GM19240 (cell line): ENCODE data around the gene PISD.

ENCODE experiments used
- DNase-seq: peaks from one replicate; pipeline ENCODE4 v3.0.0; 2011; ENCODE audit warnings: low spot score; ENCODE audit not compliant: insufficient read length

Gene PISD

DNA sequence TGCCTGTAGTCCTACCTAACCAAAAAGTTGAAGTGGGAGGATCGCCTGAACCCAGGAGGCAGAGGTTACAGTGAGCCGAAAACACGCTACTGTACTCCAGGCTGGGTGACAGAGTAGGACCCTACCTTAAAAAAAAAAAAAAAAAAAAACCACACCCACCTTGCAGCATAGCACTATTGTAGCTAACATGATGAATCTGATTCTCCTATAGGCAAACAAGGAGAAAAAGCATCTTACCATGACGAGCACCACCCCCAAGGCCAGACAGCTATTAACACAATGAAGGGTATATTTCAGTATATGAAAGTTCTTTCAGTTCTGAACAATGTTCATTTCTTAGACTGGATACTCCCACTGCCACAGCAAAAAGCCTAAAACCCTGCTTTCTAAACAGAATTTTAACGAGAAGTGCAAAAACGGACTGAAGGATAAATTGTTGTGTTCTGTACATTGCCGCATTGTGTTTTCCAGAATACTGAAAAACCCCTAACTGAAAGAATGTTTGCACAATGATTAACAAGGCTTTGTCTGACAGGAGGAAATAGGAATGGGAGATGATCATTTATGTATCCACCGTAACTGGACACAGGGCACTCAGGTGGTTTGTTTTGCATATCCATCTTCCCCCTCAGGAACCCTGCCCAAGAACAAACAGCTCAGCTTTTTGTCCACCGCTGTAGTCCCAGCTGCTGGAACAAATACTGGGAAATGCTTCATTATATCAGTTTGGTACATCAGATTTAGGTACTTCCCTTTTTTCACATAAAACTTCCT, 8.9 kb downstream of the PISD start:
- no peak for DNase-seq

DNA sequence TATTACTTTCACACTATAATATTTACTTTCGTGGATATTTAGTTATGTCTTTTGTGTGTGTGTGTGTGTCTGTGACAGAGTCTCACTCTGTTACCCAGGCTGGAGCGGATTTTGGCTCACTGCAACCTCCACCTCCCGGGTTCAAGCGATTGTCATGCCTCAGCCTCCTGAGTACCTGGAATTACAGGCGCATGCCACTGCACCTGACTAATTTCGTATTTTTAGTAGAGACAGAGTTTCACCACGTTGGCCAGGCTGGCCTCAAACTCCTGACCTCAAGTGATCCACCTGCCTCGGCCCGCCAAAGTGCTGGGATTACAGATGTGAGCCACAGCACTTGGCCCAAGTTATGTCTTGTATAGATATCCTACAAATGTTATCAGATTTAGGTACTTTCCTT, 9.9 kb downstream of the PISD start:
- DNase-seq = no peak

DNA sequence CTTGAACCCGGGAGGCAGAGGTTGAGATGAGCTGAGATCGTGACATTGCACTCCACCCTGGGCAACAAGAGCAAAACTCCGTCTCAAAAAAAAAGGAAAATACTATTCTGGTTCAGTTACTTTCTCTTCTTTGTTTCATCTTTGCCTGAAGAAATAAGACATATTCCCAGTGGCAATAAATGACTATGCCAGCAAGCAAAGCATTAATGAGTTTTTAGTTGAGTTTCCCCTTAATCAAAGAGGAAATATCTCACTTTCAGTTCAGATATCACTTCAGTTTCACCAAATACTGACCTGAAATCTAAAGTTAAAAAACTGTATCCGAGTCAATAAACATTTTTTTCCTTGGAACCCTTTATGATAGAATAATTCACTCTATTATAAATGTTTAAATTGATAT, 10.4 kb downstream of the PISD start:
- DNase-seq = no peak

DNA sequence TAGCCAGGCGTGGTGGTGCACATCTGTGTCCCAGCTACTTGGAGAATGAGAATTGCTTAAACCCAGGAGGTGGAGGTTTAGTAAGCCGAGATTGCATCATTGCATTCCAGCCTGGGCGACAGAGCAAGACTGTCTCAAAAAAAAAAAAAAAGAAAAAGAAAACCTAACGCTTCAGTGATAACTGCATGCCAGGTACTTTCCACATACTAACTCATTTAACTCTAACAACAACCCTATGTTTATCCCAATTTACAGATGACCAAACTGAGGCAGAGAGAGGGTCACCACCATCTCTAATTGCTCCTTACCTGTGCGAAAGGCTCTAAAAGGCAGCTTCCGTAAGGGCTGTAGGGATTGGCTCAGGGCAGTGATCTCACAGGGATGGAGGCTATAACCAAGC, 11.6 kb downstream of the PISD start:
- no peak for DNase-seq

DNA sequence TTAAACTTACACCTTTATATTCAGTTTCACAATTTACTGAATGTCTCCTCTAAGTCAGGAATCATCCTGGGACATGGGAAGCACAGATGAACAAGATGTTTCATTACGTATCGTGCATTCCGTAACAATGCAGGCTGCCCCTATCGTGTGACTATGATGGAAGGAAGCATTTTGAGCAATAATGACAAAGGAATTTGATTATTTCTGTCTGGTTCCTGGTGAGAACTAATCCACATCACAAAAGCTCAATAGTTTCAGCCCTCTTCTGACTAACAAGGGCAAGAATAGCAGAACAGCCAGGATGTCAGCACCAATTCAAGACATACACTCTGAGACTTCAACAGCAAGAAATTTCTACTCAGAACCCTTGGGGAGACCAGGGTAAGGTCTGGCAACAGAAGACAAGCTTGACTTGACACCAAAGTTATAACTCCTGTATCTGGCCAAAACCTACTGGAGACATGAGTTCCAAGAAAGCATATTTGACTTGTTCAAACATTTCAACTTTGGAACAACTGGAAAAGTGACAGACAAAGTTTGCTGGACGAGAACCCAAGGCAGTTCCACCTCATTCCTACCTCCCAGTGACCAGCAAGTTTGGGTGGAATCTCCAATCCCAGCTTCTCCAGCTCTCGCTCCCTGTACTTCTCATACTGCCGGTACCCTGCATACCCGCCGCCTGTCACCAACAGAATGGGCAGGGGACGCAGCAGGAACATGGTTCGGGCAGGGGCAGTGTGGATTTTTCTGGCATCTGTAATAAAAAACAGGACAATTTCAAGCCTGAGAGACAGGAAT, 14.3 kb downstream of the PISD start:
- no peak for DNase-seq

DNA sequence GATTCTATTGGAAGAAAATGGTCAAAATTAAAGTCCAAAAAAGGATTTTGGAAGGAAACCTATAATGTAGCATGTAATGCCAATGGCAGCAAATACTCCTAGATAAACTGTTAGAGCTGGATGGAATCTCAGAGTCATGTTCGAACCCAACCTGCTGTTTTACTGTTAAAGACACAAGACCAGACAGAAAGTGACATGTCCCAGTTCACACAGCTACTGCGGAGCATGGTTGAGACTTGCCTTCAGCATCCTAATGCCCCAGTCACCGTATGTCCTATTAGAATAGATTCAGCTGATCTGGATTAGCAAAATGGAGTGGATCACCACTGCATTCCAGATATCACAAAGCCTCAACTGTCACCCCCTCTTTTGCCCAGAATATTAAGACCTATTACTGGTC, 14.9 kb downstream of the PISD start:
- DNase-seq = no peak

DNA sequence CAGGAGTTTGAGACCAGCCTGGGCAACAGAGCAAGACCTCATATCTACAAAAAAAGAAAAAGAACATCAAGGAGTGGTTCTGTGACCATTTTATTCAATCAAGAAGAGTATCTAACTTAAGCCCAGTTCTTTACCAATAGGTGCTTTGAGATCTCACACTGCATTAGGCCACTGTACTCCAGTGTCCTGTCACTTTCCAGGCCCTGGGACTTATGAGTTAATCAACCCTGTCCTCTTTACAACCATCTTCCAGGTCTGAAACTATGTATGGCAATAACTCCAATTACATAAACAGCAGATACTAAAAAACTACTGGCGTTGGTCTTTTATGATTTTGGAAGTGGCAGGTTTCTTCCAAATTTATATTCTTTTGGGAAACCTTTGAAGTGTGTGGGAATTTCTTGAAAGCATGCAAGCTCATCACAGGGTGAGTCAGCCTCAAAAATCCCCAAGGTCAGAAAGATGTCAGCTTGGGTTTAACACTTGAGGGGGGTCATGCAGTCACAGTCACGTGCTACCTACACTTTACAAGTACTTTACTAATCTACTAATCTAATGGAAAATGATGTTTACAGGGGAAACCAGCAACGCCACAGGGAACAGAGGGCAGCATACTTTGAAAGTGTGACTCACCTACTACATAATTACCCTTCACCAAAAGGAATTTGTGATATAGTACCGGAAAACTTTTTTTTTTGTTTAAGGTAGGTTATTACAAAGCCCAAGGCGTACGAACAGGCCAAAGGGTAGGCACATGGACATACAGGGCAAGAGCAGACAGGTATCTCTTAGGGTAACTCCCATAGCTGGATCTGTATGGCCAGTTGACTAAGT, 15.6 kb downstream of the PISD start:
- DNase-seq = no peak

DNA sequence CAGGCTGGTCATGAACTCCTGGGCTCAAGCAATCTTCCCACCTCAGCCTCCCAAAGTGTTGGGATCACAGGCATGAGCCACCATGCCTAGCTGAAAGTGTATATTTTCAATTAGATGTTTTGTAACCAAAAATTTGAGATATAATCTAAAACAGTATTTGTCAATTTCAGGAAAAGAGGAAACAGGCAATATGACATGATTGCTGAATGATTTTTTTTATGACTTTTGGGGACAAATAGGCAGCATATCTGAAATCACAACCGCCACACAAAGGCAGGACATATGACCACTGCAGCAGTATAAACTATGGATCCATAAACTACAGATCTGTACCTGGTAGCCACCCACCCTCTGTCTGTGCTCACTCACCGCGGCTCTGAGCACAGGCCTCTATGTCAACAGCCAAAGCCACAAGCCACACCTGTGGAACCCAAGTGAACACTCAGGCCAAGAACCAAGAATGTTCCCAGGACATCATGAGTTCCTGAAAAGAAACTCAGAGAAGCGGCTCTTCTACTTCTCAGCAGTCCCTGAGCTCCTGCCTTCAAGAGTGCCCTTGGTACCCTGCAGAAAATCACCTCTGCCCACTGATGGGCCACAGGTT, 22.5 kb downstream of the PISD start:
- no peak for DNase-seq

DNA sequence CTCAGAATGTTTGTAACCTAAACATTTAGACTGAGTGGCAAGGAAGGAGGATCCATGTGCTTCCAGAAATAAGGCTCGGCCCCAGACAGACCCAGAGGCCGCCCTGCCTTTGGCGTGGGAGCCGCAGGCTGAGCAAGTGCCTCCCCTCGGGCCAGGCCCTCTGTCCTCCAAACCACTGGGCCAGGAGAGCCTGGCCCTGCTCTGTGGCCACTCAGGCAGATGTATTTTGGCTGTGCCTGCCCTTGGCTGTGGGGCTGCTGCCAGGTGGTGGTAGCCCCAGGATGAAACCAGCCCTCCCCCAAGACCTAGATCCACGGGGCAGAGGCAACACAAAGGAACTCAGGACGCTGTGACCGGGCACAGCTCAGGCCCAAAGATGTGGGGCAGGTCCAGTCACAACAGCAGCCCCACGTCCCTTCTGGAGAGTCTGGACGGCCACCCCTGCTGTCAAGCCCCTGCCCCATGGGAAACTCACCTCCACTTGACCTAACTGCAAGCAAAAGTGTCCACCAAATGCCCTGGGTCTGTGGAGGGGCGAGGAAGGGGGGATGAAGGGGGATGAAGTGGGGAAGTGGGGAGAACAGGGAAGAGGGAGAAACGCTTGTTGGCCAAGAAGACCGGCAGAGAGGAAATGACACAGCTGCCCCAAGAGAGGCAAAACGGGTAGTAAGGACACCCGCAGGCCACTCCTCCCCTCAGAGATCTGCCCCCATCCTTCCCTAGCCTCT, 24.0 kb downstream of the PISD start:
- DNase-seq = no peak

DNA sequence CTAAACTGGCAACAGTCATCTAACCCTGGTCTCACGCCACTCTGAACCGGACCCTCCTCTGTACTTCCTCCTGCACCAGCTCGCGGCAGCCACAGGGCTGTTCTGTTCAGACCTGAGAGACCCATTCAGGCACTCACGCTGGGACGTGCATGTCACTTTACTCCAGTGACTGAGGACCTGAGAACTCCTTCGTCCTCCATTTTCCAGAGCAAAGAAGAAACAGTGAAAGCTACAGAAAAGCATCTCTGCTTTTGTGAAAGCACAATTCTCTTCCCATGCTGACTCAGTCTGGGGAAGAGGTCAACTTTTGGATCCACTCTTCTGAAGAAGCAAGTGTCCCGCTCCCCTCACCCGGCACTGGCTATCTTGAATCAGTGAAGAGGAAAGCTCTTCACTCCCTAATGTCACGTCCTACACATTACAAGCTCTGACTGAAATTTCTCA, 24.5 kb downstream of the PISD start:
- DNase-seq = no peak

DNA sequence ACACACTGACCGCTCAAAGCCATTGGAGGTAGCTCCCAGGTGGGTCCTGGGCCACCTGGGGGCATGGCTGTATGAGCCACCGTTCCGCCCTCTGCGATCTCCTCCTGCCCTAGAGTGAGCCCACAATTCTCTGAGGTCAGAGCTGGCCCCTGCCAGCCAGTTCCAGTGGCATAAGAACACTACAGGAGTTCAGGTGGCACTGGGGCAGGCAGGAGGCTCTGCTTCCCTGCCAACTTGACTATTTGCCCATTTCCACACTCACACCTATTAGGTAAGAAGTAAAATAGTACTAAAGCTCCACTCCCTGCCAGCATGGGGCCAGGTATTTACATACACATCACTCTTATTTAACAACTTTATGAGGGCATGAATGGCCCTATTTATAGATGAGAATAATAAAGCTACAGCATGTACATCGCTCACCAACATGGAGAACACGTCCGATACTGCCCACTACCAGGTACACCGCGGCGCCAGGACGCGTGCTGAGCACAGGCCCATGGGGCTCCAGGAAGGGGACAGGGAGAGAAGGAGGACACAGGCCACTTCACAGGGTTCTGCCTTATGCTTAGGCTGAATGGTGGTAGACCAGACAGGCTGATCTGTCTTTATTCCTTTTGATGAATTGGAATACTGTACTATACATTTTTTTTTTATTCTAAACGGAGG, 26.2 kb downstream of the PISD start:
- no peak for DNase-seq

DNA sequence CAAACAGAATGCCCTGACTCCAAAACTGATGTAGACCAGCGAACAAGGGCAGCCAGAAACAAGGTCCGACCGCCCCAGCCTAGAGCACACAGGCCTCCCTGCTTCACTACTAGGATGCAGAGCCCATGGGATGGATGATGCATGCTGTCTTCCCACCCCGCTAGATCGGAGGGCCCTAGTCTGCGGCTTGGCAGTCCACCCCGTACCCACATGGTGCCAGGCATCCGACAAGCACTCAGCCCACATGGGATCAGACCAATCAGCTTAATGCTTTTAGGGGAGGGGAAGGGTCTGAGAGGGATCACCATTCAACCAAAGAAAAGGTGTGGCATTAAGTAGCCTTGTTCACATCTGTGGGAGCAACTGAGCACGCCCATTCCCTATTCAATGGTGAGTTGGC, 30.6 kb downstream of the PISD start:
- DNase-seq = no peak

DNA sequence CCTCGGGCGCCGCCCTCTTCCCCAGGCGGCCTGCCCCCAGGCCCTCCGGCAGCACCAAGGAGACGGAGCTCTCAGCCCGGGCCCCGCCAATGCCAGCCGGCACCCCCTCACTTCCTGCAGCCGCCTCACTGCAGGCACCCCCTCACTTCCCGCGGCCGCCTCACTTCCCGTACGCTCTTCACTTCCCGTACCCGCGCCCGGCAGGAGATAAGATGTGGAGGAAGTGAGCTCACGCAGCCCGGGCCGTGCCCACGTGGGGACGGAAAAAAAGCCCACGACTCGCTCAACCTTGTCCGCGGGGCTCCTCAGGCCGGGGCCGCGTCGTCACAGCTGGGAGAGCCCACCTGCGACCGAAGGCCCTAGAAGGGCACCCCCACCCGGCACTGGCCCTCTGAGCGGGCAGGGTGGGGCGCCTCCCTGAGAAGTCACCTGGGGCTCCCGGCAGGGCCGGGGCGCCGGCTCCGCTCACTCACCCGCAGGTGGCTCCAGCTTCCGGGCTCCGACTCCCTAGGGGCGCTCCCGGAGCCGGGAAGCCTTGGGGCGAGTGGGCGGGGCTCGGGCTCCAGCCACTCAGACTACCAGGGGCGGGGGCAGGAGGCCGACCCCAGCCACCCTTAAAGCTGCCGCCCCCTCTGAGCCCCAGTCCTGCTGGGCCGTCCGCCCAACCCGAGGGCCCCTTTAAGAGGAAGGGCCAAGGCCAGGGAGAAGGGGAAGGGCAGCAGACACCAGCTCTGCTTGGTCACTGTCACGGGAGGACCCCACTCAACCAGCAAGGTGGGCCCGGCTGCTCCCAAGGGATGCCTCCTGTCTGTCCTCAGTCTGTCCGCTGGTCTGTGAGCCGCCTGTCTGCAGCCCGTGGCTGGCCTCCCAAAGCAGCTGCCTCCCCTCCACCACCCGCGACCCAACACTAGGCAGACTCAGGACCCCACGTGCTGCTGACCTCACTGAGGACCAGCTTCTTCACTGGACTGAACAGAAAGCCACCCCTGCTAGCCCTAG, 31.4 kb downstream of the PISD start:
- DNase-seq = peak; percentile 79

DNA sequence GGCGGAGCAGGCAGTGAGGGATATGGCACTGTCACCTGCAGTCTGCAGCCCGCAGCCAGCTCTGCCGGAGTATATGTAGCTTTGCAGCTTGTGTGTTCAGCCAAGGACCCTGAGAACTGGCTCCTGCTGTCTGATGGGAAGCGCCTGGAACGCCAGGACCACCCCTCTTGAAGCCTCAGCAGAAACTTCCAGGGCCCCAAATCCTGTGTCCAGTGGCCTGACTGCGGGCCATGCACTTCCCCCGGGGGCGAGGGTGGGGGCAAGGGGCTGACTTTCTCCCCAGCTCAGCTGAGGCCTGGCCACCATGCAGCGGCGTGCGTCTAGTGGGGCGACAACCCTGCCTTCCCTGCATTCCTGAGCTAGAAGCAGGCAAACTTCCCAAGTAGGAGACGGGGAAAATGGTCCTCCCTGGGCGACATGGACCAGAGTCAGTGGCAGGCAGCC, 32.3 kb downstream of the PISD start:
- DNase-seq = no peak

DNA sequence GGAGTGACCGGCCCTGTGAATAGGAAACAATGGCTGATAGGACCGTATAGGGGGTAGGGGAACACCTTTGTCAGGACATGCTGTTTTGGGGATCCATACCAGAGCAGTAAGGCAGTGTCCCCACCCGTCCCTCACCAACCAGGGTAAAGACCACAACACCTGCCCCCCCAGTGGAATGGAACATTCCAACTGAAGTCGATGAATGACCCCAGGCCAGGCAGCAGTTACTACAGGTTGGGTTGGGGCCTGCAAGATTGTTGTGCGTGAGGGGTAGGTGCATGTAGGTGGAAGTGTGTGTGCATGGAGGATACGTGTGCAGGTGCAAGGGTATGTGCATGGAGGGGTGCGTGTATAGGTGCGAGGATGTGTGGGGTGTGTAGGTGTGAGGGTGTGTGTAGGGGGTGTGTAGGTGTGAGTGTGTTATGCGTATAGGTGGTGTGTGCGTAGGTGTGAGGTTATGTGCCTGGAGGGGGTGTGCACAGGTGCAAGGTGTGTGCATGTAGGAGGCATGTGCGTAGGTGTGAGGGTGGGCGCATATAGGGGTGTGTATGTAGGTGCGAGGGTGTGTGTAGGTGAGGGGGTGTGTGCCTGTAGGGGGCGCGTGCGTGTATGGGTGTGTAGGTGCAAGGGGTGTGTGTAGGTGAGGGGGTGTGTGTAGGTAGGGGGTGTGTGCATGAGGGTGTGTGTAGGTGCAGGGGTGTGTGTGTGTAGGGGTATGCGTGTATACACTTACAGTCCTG, 32.9 kb downstream of the PISD start:
- DNase-seq = no peak

DNA sequence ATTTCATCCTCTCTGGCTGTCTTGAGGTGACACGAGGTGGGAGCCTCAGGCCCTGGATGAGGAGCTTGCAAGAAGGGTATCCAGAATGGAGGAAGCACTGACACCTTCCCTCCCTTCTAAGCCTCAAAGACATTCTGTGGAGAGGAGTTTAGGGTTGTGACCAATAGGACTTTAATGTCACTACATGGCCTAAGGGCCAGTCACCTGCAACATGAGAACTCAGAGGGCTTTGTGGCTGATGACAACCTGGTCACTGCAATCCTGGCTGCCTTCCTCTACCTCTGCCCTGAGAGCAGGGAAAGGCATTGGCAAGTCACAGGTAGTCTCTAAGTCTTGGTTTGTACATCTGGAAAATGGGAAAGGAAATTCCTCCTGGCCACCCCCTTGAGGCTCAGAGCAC, 33.7 kb downstream of the PISD start:
- no peak for DNase-seq

DNA sequence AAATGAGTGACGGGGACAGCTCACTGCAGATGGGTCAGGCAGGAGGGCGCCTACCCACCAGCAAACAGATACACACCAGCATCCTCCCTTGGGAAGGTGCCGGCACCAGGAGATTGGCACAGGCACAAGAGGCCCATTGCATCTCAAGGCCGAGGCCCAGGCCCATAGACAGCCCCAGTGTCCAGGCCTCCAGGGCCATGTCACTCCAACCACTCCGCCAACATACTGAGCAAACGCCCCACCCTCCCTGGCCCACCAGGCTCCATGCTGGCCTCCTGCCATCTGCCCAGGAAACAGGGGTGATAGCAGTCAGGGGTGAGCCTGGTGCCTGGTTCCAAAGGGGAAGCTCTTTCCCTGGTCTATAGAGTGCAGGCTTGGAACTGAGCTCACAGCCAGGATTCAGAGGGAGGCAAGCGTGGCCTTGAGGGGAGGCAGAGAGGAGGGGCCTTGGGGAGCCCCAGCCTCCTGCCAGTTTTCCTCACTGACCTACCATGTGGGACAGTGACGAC, 34.7 kb downstream of the PISD start:
- no peak for DNase-seq
